ENCODE measurements around the gene ZNF687.

GRCh38 chr1:151238467-151238739 is 43.7 kb upstream of the ZNF687 start:
- TF ChIP-seq CTCF (conservative IDR thresholded peaks at IDR 0.05 in 1 of 2, IDR thresholded peaks at IDR 0.05 in 1 of 2; ENCODE audit: low read depth in 1 of 2, low read length in 2 of 2) (no peak), EZH2 (IDR thresholded peaks at IDR 0.05; ENCODE audit: low read length, missing control alignments) (no peak)

Data from fibroblast of lung (primary cell).